OCI-LY1 (cell line): ENCODE data around the gene EPHA8.

Source experiments
- H2AFZ ChIP-seq: fragments of 200-600 bp; sonication (generic), shearing (Covaris generic); 2 replicates; pipeline ENCODE4 v1.6.0; 2014; ENCODE audit warnings: antibody characterized with exemption, mild to moderate bottlenecking, low read length
- H3F3A ChIP-seq: fragments of 200-600 bp; sonication (generic), shearing (Covaris generic); 2 replicates; pipeline ENCODE4 v1.6.0; 2014; ENCODE audit warnings: mild to moderate bottlenecking, antibody characterized with exemption, low read length, moderate library complexity; ENCODE audit not compliant: insufficient read depth
- H3K27ac ChIP-seq: fragments of 200-600 bp; sonication (generic); 2 replicates; pipeline ENCODE4 v1.5.1; 2014; ENCODE audit warnings: low read length, mixed run types, mild to moderate bottlenecking, low read depth; ENCODE audit not compliant: poor library complexity, severe bottlenecking
- H3K27me3 ChIP-seq: fragments of 200-600 bp; sonication (generic); 2 replicates; pipeline ENCODE4 v1.6.0; 2014; ENCODE audit warnings: antibody characterized with exemption, mild to moderate bottlenecking, low read length, moderate library complexity; ENCODE audit not compliant: insufficient read depth
- H3K36me3 ChIP-seq: fragments of 200-600 bp; sonication (generic); 2 replicates; pipeline ENCODE4 v1.6.1; 2014; ENCODE audit warnings: mild to moderate bottlenecking, antibody characterized with exemption, low read length, moderate library complexity, mixed read lengths; ENCODE audit not compliant: insufficient read depth
- H3K4me1 ChIP-seq: fragments of 200-600 bp; sonication (generic); 2 replicates; pipeline ENCODE4 v1.5.1; 2014; ENCODE audit warnings: mild to moderate bottlenecking, low read length, moderate library complexity; ENCODE audit not compliant: insufficient read depth, severe bottlenecking
- H3K4me2 ChIP-seq: fragments of 200-600 bp; sonication (generic), shearing (Covaris generic); 2 replicates; pipeline ENCODE4 v1.6.1; 2014; ENCODE audit warnings: low read length
- H3K4me3 ChIP-seq: fragments of 200-600 bp; sonication (generic); 2 replicates; pipeline ENCODE4 v1.5.1; 2014; ENCODE audit warnings: low read length, low read depth, mild to moderate bottlenecking, mixed read lengths; ENCODE audit not compliant: poor library complexity, severe bottlenecking
- H3K79me2 ChIP-seq: fragments of 200-600 bp; shearing (Covaris generic); 2 replicates; pipeline ENCODE4 v1.6.1; 2016; ENCODE audit warnings: mixed run types, low read length, mixed read lengths; ENCODE audit not compliant: insufficient read depth
- H3K9ac ChIP-seq: fragments of 200-600 bp; sonication (generic), shearing (Covaris generic); 2 replicates; pipeline ENCODE4 v1.6.1; 2014; ENCODE audit warnings: mild to moderate bottlenecking, low read length, mixed read lengths
- H3K9me2 ChIP-seq: fragments of 200-600 bp; sonication (generic), shearing (Covaris generic); 2 replicates; pipeline ENCODE4 v1.6.1; 2014; ENCODE audit warnings: low read depth, mild to moderate bottlenecking, low read length, mixed read lengths
- H3K9me3 ChIP-seq: fragments of 200-600 bp; shearing (Covaris generic); 2 replicates; pipeline ENCODE4 v1.6.1; 2014; ENCODE audit warnings: low read length, mixed read lengths
- H4K20me1 ChIP-seq: fragments of 200-600 bp; sonication (generic), shearing (Covaris generic); 2 replicates; pipeline ENCODE4 v1.6.0; 2016; ENCODE audit warnings: mild to moderate bottlenecking, low read length; ENCODE audit not compliant: insufficient read depth
- CTCF ChIP-seq: fragments of 200-600 bp; sonication (generic), shearing (Covaris generic); IDR thresholded peaks from 2 replicates; pipeline ENCODE4 v1.5.1; 2017; ENCODE audit warnings: mild to moderate bottlenecking, antibody characterized with exemption, low read length, moderate library complexity, mixed read lengths
- EZH2 ChIP-seq: fragments of 200-600 bp; sonication (generic), shearing (Covaris generic); IDR thresholded peaks from 2 replicates; pipeline ENCODE4 v1.8.0; 2017; ENCODE audit warnings: borderline replicate concordance, mixed run types, mild to moderate bottlenecking, antibody characterized with exemption, low read length, moderate library complexity, mixed read lengths

Gene EPHA8

GRCh38 chr1:22607154-22607553 is 43.9 kb downstream of the EPHA8 start:
- H3K9me2 ChIP-seq = no peaks in the 10 kb centered on the region
- no peaks in the 10 kb centered on the region for H3K36me3 ChIP-seq
- H3K9ac ChIP-seq = no peak overlapping the region
- H2AFZ ChIP-seq = no peak overlapping the region
- no peak overlapping the region for H3K27ac ChIP-seq
- H3K4me1 ChIP-seq = no peaks in the 10 kb centered on the region
- no peaks in the 10 kb centered on the region for H3K79me2 ChIP-seq
- no peak overlapping the region for H3K4me3 ChIP-seq
- no peak overlapping the region for H3K4me2 ChIP-seq
- H3F3A ChIP-seq = no peaks in the 10 kb centered on the region
- no peaks in the 10 kb centered on the region for H4K20me1 ChIP-seq
- TF ChIP-seq CTCF (no peak), EZH2 (no peak)
- no peaks in the 10 kb centered on the region for H3K9me3 ChIP-seq
- no peaks in the 10 kb centered on the region for H3K27me3 ChIP-seq

- no peak overlapping the region for H3K27ac ChIP-seq
- no peaks in the 10 kb centered on the region for H3F3A ChIP-seq
- no peaks in the 10 kb centered on the region for H3K9me3 ChIP-seq
- no peaks in the 10 kb centered on the region for H3K27me3 ChIP-seq
- H4K20me1 ChIP-seq = no peaks in the 10 kb centered on the region
- H3K9me2 ChIP-seq = no peaks in the 10 kb centered on the region
- H3K79me2 ChIP-seq = no peaks in the 10 kb centered on the region
- H3K9ac ChIP-seq = no peak overlapping the region
- no peaks in the 10 kb centered on the region for H3K36me3 ChIP-seq
- H3K4me2 ChIP-seq = no peak overlapping the region
- H2AFZ ChIP-seq = no peak overlapping the region
- no peak overlapping the region for H3K4me3 ChIP-seq
- H3K4me1 ChIP-seq = no peaks in the 10 kb centered on the region
- TF ChIP-seq CTCF = no peak
- TF ChIP-seq EZH2 = no peak
Observed at GRCh38 chr1:22608361-22608760, 45.1 kb downstream of the EPHA8 start.

- Histone ChIP-seq H3K9ac (no peak overlapping the region), H3K4me2 (no peak overlapping the region), H3F3A (no peaks in the 10 kb centered on the region), H3K9me3 (no peaks in the 10 kb centered on the region), H3K9me2 (no peaks in the 10 kb centered on the region), H3K27me3 (no peaks in the 10 kb centered on the region), H3K4me1 (no peaks in the 10 kb centered on the region), H3K27ac (no peak overlapping the region), H4K20me1 (no peaks in the 10 kb centered on the region), H3K4me3 (no peak overlapping the region), H3K36me3 (no peaks in the 10 kb centered on the region), H2AFZ (no peak overlapping the region), H3K79me2 (no peaks in the 10 kb centered on the region)
- TF ChIP-seq EZH2 (no peak), CTCF (no peak)
Observed at GRCh38 chr1:22609291-22609690, 46.0 kb downstream of the EPHA8 start.
